Measurements from ENCODE around the gene DMRTB1.

The DMRTB1 gene

DNA sequence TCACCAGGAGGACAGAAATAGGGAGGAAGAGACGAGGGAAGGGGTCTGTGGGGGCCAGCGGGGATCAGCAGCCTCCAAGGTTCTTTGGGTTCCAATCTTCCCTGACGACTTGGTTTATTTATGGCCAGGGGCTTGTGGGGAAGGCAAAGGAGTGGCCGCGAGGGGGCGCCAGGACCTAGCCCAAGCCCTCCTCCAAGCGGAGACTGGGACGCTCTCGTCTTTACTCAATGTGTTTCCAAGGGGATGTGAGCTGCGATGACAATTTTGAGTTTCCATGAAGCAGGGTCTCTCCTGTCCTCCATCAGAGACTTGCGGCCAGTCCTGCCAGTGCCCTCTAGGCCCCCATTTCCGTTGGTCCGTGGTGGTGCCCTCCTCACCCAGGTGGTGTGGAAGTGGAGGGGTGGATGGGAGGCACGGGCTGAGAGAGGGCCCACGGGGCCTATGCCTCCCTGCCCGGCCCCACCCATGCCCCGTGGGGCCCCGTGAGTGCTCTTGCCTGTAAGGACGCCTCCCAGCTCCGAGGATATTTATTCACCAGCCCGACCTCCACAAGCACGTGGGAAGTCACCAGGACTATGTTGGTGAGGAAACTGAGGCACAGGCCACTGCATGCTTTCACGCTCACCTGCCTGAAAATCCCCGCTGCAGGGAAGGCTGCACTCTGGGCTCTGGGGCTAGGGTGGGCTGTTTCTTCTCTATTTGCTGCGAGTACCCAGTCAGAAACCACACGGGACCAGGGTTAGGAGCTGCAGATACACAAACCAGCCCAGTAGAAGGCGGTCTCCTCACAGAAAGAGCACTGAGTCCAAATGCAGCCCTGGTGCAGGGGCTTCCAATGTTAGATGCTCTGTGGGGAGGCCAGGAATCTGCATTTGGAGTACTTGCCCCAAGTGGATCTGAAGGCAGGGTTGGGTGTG is 26.5 kb downstream of the DMRTB1 start:
- DNase-seq (ENCODE audit: low read depth): peak; percentile 22

DNA sequence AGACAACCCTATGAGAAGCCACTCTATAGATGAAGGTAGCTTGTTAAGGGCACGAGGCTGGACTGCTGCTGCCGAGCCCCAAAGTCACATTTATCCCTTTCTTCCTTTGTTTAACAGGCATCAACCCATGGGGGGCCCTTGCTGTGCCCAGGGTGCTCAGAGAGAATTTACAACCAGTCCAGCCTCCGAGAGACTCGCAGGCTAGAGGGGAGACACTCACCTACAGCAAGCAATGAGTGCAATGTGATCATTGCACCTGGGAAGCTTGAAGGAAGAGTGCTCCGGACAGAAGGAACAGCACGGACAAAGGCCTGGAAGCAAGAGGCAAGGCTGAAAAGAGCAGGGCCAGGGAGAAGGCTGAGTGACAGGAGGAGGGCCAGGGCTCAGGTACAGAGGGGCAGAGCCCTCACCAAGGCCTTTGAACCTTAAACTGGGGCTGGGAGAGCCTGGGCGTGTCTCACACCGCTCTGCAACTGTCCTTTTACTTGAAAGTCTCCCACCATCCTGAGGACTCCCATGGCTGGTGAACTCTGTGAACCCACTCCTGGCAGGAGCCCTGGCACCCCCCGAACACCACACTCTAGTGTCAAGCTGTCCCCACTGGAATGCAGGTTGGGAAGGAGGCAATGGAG is 27.3 kb downstream of the DMRTB1 start:
- no peak for DNase-seq (ENCODE audit: low read depth)

DNA sequence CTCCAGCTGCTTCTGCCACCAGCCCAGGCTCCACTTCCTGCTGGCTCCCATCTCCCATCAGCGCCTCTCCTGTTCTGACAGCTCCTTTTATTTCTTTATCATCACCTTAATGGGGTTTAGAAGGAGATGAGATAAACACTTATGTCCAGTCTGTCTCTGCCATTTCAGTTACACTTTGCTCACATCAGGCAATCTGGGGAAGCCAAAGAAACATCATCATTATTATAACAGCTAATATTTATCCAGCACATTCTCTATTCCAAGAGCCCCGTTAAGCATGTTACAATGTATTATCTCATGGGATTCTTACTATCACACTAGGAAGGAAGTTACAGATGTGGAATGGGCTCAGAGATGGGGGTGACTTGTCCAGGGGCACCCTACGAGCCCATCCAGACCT is 31.2 kb downstream of the DMRTB1 start:
- no peak for DNase-seq (ENCODE audit: low read depth)

DNA sequence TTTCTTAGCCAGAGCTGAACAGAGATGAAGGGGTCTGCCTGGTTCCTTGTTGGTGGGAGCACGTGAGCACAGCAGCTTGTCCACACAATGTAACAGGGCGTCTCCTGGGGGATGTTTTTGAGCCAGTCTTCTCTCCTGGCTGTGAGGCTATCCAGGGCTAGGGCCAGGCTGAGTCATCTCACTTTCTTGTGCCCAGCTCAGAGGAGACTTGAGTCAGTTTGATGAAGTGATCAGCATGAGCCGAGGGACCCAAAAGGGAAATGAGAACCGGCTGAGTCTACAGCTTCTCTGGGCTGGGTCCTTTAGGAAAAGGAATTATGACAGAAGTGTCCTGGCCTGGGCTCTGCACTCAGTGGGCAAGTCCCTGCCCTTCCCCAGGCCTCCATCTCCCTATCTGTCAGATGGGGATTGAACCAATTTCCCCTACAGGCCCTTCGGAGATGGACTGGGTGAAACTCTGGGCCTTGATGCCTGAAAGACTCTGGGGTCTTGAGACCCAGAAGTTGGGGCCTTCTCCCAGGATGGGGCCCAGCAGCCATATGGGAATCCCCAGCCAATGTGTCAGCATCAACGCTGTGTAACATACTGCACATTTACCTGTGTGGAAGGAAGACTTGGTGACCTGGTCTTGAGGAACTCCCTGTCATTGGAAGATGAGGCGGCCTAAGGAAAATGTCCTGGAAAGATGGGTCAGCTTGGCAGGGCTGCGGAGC is 36.6 kb downstream of the DMRTB1 start:
- DNase-seq (ENCODE audit: low read depth): no peak

DNA sequence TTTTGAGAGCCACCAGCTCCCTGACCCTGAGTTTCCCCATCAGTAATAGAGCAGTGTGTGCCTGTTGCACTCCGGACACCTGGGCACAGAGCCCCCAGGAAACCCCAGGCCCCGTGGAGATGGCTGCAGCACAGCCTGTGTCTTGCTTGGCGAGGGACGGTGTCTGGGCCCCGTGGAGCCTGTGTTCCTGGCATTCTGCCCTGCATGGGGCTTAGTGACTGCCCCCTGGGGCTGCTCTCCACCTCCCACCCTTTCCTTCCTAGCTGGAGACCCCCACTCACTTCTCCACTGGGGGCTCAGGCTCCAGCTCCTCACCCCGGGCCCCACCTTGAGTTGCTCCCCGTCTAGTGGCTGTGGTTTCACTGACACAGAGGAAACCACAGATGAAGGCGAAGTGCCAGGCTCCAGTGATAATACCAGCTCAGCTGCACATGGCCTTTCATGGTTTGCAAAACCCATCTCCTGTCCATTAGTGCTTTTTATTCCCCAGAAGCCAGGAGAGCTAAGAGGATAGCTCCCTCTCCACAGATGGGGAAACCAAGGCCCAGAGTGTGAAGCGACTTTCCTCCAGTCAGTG is 39.4 kb downstream of the DMRTB1 start:
- DNase-seq (ENCODE audit: low read depth): no peak

DNA sequence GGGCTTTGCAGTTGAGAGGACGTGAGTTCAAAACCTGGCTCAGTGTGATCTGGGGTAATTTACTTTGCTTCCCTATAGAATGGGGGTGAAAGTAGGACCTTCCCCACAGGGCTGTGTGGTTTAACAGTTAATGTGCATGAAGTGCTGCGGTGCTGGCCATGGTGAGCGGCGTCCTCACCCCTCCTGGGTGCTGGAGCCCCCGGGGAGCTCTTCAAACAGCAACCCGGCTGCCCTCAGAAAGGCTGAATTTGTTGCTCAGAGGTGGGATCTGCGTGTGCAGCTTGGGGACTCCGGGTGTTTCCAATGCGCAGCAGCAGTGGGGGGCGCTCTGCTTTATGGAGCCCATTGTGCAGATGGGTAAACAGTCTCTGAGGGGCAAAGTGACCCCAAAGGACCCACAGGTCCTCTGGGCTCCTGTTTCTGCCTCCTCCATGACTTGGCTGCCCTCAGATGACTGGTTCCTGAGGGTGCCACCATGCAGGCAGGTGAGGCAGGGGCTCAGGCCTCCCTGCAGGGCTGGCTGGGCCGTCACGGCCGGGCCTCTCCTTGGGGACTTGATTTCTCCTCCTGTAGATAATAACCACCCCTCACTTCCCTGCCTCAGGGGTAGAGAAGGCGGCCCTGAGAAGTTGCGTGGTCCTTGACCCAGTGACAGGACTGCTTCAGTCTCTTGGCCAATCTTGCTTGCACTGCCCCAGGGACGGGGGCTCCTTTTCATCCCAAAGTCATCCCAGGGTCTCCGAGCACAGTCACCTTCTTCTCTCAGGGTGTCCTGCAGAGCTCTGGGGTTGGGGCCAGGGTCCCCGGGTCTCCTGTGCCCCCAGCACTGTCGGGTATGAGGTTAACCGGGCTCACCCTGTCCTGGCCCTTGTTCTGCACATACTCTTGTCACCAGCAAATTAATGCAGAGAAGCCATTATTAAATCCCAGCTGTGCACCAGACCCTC is 40.3 kb downstream of the DMRTB1 start:
- no peak for DNase-seq (ENCODE audit: low read depth)

DNA sequence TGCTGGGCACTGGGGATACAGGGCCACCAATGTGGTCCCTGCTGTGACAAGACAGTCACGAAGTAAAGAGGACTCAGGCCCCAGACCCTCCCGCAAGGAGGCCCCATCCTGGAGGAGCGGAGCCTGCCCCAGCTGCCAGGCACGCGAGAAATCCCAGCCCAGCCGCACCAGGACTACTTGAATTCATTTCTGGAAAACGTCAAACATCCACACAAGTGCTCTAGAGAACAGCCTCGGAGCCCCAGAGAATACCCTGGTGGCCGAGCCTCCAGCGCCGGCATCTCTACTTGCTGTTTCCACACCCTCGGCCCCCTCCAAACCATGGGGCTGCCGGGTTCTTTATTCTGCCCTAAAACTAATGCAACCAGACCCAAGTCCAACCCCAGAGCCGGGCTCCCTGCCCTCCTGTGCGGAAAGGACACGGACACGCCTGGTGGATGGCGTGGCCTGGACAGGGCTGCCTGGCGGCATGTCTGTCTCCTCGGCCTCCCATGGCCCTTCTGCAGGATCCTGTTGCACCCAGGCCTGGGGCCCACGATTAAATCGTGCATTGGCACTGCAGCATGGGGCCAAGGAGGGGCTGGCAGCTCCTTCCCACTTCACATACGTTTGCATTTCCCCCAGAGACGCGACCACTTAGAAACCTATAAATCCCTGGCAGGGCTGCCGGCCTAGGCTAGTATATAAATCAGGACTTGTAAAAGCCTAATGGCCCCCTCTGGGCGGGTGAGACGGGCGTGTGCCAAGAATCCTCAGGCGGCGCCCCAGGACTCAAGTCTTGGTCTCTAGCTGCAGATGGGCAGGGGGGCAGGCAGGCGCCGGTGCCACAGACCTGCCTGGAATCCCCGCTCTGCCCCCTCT is 41.2 kb downstream of the DMRTB1 start:
- no peak for DNase-seq (ENCODE audit: low read depth)

DNA sequence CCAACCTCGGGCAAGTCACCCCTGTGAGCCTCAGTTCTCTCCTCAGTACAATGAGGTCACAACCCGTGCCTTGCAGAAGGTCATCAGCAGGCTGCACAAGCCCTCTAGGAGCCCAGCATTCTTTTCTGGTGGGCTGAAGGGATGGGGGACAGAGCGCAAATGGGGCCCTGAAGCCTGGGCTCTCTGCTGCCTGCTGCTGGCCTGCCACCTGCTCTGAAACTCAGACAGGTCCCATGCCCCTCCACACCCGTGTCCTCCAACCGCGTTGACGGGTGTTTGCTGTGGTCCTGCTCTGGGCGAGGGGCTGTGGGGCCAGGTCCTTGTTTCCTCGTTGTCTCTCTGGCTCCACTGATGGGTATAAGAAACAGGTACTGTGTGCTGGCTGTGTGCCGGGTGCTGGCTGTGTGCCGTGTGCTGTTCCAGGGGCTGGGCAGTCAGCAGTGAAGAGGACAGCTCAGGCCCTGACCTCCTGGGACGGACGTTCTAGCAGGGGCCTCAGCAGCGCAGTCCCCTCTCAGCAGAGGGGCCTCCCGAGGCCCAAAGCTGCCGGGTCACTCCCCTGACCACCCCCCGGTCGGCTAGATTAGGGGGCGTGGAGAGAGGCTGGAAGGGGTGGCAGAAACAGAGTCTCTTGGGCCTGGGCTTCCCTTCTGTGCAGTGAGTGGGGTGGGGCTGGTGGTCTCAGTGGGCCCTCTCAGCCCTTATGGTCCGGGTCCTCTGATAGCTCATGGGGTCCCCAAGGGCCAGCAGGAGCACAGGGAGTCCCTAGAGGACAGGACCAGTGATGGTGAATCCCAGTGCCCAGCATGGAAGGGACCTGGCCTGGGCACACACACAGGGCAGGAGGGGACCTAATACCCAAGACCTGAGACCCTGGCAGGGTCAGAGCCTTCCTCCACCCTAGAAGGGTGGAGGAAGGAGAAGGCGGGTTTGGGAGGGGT is 42.1 kb downstream of the DMRTB1 start:
- no peak for DNase-seq (ENCODE audit: low read depth)

DNA sequence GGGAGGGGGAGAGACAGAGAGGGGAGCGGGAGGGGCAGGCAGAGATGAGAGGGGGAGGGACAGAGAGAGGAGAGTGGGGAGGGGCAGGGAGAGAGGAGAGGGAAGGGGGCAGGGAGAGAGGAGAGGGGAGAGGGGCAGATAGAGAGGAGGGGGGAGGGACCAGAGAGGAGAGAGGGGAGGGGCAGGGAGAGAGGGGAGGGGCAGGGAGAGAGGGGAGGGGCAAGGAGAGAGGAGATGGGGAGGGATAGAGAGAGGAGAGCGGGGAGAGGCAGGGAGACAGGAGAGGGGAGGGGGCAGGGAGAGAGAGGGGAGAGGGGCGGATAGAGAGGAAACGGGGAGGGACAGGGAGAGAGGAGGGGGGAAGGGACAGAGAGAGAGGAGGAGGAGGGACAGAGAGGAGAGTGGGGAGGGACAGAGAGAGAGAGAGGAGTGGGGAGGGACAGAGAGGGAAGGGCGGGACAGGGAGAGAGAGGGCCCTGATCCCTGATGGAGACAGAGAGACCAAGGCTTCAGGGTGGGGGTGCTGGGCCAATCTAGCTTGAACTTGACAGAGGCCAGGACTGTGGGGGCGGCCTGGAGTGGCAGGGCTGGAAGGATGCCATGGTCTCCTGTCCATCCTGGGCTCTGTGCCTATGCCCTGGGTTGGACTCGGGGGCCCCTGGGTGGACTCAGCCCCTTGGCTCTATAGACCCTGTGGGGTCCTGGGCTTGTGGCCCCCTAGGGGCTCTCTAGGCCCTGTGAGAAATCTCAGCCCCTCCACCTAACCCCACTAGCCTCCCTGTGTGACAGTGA is 43.6 kb downstream of the DMRTB1 start:
- DNase-seq (ENCODE audit: low read depth): no peak

DNA sequence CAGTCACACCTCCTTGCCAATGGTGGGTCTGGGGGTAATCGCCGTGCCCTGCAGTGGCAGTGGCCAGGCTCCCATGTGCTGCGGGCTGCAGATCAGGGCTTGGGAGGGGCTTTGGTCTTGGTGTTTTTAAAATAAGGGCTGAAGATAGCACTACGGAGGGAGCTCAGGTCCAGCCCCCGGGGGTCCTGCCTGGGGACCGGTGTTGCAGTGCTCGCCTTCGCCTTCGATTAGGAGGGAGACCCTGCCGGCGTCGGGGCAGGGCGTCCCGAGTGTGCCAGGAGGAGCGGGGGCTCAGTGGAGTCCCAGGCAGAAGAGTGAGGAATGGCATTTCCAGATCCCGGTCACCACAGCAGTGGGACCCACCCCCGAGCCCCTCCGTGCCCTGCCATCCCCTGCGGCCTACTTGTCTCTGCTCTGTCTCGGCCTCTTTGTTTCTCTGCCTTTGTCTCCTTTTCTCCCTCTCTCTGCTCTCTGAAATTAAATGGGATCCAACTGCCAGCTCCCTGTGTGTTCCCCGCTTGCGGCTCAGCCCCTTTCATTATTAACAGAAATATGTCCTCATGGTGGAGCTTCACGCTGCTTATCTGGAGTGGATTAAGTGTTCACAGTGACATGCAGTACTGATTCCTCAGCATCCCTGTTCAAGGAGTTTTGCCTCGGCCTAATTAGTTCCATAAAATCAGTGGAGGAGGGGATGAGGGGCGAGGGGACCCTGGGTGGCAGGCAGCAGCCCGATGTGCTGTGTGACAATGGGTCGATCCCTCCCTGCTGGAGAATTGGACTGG is 44.4 kb downstream of the DMRTB1 start:
- DNase-seq (ENCODE audit: low read depth): no peak

DNA sequence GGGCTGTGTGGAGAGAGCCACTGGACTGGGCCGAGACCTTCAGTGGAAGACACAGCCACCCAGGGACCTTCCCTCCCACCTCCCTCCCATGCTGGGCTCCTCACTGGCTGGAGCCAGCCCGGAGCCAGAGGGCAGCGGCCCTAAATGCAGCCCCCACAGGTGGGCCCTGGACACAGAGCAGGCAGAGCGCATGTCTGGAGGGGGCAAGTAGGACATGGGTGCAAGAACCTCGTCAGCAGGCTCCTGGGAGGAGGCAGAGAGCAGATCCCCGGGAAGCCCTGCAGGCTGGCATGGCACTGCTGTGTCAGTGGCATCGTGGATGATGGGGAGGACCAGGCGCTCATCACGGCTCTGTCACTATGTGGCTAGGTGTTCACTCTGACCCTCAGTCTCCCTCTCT is 45.7 kb downstream of the DMRTB1 start:
- DNase-seq (ENCODE audit: low read depth): no peak

DNA sequence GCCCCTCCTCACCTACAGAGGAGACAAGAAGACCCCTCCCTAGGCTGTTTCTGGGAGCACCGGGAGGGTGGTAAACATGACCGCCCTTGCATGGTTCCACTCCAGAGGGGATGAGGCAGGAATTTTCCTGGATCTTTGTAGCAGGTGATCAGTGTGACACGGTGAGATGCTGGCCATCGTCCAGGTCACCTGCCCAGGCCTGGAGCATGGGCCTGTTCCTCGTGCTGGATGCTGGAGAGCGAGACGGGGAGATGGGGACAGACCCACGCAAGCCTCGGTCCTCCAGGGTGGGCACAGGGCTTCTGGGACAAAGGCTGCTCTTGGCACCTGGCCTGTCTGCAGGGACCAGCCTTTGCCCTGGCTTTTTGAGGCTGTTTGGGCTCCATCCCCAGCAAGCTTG is 46.2 kb downstream of the DMRTB1 start:
- DNase-seq (ENCODE audit: low read depth): no peak

DNA sequence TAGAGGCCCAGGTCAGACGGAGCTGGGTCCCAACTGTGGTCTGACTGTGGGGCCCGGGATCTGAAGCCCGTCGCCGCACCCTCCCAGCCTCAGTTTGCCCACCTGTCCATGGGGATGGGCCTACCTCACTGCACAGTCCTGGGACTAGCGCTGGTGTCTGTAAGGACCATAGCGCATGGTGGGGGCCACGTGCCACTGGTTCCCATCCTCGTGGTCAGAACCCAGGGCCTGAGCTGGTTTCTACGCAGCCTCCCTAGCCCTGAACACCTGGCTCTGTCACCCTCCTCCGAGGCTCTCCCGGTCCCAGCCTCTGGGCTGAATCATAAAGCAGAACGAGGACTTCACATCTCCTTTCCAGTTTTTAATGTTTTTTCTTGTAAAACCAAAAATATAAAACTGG is 46.7 kb downstream of the DMRTB1 start:
- no peak for DNase-seq (ENCODE audit: low read depth)

DNA sequence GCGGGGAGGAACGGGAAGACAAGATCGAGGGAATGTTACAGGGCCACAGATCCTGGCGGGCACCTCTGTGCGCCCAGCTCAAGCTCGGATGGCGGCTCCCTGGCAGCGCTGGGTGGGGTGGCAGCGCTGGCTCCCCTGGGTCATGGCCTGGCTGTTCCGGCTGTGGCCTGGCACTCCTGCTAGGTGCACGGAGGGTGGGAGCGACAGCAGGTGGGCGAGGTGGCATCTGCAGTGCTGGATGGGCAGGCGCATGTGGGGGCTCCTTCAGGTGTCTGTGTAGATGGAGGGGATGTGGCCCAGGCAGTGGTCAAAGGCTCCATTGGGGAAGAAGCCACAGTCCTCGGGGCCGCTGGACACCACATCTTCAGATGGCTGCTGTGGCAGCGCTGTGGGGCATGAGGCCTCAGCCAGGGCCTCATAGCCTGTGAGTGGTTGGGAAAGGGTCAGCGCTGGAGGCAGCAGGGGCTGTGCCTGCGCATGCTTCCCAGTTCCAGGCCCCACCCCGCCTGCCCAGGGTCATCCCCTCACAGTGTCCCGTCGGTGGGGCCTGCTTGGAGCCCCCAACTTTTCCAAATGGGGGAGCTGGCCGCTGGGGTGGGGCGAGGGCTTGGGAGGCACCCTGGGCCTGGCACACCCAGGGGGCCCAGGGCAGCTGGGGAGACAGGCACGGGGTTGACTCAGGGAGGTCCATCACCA is 47.3 kb downstream of the DMRTB1 start:
- DNase-seq (ENCODE audit: low read depth): no peak

DNA sequence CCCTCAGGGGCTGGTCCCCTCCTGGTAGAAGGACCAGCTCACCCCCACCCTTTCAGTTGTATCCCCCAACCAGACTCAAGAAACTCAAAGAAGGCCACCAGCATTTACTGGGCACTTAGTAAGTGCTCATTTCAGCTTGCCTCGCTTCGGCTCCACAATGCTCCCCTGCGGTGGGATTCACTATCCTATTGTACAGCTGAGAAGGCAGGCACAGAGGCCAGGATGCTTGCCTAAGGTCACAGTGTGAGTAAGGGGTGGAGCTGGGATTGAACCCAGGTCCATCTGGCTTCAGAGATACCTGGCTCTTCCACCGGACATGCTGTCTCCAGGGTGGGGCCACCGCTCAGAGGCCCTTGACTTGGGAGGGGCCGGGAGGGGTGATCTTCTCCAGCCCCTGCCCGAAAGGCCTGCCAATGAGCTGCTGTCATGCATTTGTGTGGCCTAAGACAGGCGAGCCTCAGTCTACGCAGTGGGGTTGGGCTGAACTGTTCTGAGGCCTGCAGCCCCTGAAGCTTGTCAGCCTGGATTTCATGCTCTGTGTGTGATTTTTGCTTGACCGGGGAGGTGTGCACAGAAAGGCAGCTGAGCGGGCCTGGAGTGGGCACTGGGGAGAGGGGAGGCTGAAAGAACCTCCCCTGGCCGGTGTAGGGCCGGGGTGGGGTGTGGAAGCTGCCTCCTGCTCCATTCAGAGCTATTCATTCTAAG is 48.1 kb downstream of the DMRTB1 start:
- DNase-seq (ENCODE audit: low read depth): no peak

Data from activated T-helper 1 cell treated with Interleukin-2 at 50 U/mL for 16 hours (primary cell).